ENCODE measurements around the gene APLP2. TPM values are rescaled to one million over a fixed set of nuclear protein-coding genes. Genes with fewer than 3 reads are reported as not detected.

APLP2 gene
- total and polyA plus RNA-seq, 4 donors = 190 to 337 (median 233) TPM

- DNase-seq (ENCODE audit: low spot score) = no peak
- H3K4me1 ChIP-seq (ENCODE audit: control insufficient read depth in 4 of 4, insufficient read depth in 4 of 4, low read length in 3 of 4) = peaks cover 4 to 21% (median 13%) of the 10 kb centered on the region in 4 donors
- TF ChIP-seq HNF4G (IDR thresholded peaks at IDR 0.05) = no peak
- TF ChIP-seq, protein P1, sequence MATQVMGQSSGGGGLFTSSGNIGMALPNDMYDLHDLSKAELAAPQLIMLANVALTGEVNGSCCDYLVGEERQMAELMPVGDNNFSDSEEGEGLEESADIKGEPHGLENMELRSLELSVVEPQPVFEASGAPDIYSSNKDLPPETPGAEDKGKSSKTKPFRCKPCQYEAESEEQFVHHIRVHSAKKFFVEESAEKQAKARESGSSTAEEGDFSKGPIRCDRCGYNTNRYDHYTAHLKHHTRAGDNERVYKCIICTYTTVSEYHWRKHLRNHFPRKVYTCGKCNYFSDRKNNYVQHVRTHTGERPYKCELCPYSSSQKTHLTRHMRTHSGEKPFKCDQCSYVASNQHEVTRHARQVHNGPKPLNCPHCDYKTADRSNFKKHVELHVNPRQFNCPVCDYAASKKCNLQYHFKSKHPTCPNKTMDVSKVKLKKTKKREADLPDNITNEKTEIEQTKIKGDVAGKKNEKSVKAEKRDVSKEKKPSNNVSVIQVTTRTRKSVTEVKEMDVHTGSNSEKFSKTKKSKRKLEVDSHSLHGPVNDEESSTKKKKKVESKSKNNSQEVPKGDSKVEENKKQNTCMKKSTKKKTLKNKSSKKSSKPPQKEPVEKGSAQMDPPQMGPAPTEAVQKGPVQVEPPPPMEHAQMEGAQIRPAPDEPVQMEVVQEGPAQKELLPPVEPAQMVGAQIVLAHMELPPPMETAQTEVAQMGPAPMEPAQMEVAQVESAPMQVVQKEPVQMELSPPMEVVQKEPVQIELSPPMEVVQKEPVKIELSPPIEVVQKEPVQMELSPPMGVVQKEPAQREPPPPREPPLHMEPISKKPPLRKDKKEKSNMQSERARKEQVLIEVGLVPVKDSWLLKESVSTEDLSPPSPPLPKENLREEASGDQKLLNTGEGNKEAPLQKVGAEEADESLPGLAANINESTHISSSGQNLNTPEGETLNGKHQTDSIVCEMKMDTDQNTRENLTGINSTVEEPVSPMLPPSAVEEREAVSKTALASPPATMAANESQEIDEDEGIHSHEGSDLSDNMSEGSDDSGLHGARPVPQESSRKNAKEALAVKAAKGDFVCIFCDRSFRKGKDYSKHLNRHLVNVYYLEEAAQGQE (IDR thresholded peaks at IDR 0.05) = no peak
- no peak for TF ChIP-seq GABPA (IDR thresholded peaks at IDR 0.05 in 1 of 2, conservative IDR thresholded peaks at IDR 0.05 in 1 of 2)
- no peak for TF ChIP-seq NR2F2 (IDR thresholded peaks at IDR 0.05)
- TF ChIP-seq, protein P2, sequence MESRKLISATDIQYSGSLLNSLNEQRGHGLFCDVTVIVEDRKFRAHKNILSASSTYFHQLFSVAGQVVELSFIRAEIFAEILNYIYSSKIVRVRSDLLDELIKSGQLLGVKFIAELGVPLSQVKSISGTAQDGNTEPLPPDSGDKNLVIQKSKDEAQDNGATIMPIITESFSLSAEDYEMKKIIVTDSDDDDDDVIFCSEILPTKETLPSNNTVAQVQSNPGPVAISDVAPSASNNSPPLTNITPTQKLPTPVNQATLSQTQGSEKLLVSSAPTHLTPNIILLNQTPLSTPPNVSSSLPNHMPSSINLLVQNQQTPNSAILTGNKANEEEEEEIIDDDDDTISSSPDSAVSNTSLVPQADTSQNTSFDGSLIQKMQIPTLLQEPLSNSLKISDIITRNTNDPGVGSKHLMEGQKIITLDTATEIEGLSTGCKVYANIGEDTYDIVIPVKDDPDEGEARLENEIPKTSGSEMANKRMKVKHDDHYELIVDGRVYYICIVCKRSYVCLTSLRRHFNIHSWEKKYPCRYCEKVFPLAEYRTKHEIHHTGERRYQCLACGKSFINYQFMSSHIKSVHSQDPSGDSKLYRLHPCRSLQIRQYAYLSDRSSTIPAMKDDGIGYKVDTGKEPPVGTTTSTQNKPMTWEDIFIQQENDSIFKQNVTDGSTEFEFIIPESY (IDR thresholded peaks at IDR 0.05) = no peak
- no peak for TF ChIP-seq YY1 (IDR thresholded peaks at IDR 0.05)
- TF ChIP-seq RAD21 (IDR thresholded peaks at IDR 0.05) = peak in 1 of 2 donors; percentile 45
- H3K27me3 ChIP-seq (ENCODE audit: control insufficient read depth in 4 of 4, insufficient read depth in 4 of 4, low read length in 3 of 4) = no peaks in the 10 kb centered on the region
- H3K4me3 ChIP-seq (ENCODE audit: low read depth in 1 of 3, low read length in 3 of 3) = peak overlapping the region; percentile 16 to 47 (median 27)
- H3K9me3 ChIP-seq (ENCODE audit: control insufficient read depth in 4 of 4, low read length in 3 of 4) = no peaks in the 10 kb centered on the region
- WGBS = 39% methylated on average over 13 of the region's 13 CpGs
- H3K36me3 ChIP-seq (ENCODE audit: control insufficient read depth in 4 of 4, insufficient read depth in 3 of 4, low read depth in 1 of 4, low read length in 3 of 4) = no peaks in the 10 kb centered on the region
- no peak overlapping the region for H3K27ac ChIP-seq (ENCODE audit: low read depth in 1 of 2, low read length in 2 of 2)
- H3K9ac ChIP-seq (ENCODE audit: low read depth in 1 of 2, low read length in 2 of 2) = no peak overlapping the region
Measured at GRCh38 chr11:130163346-130164220, 93.9 kb downstream of the APLP2 start.

- TF ChIP-seq TAF1 (conservative IDR thresholded peaks at IDR 0.05) (no peak), HNF4G (IDR thresholded peaks at IDR 0.05) (no peak), EGR1 (IDR thresholded peaks at IDR 0.05; ENCODE audit: low read depth in 2 of 2) (no peak), YY1 (IDR thresholded peaks at IDR 0.05) (no peak), JUND (IDR thresholded peaks at IDR 0.05) (no peak), FOXA1 (IDR thresholded peaks at IDR 0.05) (no peak)
- TF ChIP-seq, protein P2 (IDR thresholded peaks at IDR 0.05) = no peak
- Histone ChIP-seq H3K4me1 (ENCODE audit: control insufficient read depth in 4 of 4, insufficient read depth in 4 of 4, low read length in 3 of 4) (peaks cover 4 to 21% (median 12%) of the 10 kb centered on the region in 4 donors), H3K9me3 (ENCODE audit: control insufficient read depth in 4 of 4, low read length in 3 of 4) (no peaks in the 10 kb centered on the region), H3K27me3 (ENCODE audit: control insufficient read depth in 4 of 4, insufficient read depth in 4 of 4, low read length in 3 of 4) (no peaks in the 10 kb centered on the region), H3K27ac (ENCODE audit: low read depth in 1 of 2, low read length in 2 of 2) (no peak overlapping the region), H3K4me3 (ENCODE audit: low read depth in 1 of 3, low read length in 3 of 3) (no peak overlapping the region), H3K9ac (ENCODE audit: low read depth in 1 of 2, low read length in 2 of 2) (no peak overlapping the region), H3K36me3 (ENCODE audit: control insufficient read depth in 4 of 4, insufficient read depth in 3 of 4, low read depth in 1 of 4, low read length in 3 of 4) (no peaks in the 10 kb centered on the region)
- no peak for DNase-seq (ENCODE audit: low spot score)
- 35% methylated on average over 2 of the region's 2 CpGs for WGBS
Measured at GRCh38 chr11:130164221-130164570, 94.5 kb downstream of the APLP2 start.
